ENCODE measurements around the gene PEX19.

- TF ChIP-seq POLR2A (IDR thresholded peaks at IDR 0.05; ENCODE audit: low read depth, low read length) (no peak), TAF1 (IDR thresholded peaks at IDR 0.05; ENCODE audit: borderline replicate concordance, low read depth, low read length) (no peak), POLR2AphosphoS5 (IDR thresholded peaks at IDR 0.05; ENCODE audit: low read depth, low read length) (no peak)
Observed at GRCh38 chr1:160285506-160285905, 573 bp upstream of the PEX19 start.
